Right atrium auricular region (tissue), 2 donors: ENCODE results near the gene UPK2. TPM values are rescaled to one million over a fixed set of nuclear protein-coding genes. Genes with fewer than 3 reads are reported as not detected.
A peak's percentile ranks its signal among the peaks of the same experiment; 100 is the strongest.
"Not testable (repeated sequence)": the region's sequence is repeated elsewhere in the genome, so short reads cannot be mapped to it uniquely, and the experiment has no call there.

Source experiments
- DNase-seq: peaks from one replicate; pipeline ENCODE4 v3.0.0-alpha.2; 2019; ENCODE audit warnings: low spot score
- H3K27ac ChIP-seq, 2 donors: fragments of 200-600 bp; sonication (generic); 1 replicate in 1 of 2; 2 replicates in 1 of 2; pipeline ENCODE4 v1.5.1; 2016 to 2019
- H3K27me3 ChIP-seq, 2 donors: fragments of 200-600 bp; sonication (generic); one replicate each; pipeline versions ENCODE4 v1.5.1 to v1.6.0; 2017 to 2019
- H3K36me3 ChIP-seq: fragments of 200-600 bp; sonication (generic); one replicate; pipeline ENCODE4 v1.5.1; 2016
- H3K4me1 ChIP-seq, 2 donors: fragments of 200-600 bp; sonication (generic); one replicate each; pipeline versions ENCODE4 v1.5.1 to v1.6.0; 2017 to 2019
- H3K4me3 ChIP-seq, 2 donors: fragments of 200-600 bp; sonication (generic); 1 replicate in 1 of 2; 2 replicates in 1 of 2; pipeline ENCODE4 v1.5.1; 2017 to 2019; ENCODE audit warnings: mild to moderate bottlenecking in 1 of 2, moderate library complexity in 1 of 2
- H3K9me3 ChIP-seq, 2 donors: fragments of 200-600 bp; sonication (generic); one replicate each; pipeline ENCODE4 v1.5.1; 2019
- CTCF ChIP-seq, 2 donors: fragments of 200-600 bp; sonication (generic); IDR thresholded peaks; one replicate each; pipeline ENCODE4 v1.5.1; 2019; ENCODE audit warnings: antibody characterized with exemption in 2 of 2
- total RNA-seq, 2 donors: library from RNA; depleted of rRNA; stranded (reverse); fragments of >200 nt; gene quantifications; one replicate each; pipeline ENCODE4 v1.1.0, GENCODE V29; 2016

The UPK2 gene
- total RNA-seq, 2 donors from 2014 or later, result not detected

DNA sequence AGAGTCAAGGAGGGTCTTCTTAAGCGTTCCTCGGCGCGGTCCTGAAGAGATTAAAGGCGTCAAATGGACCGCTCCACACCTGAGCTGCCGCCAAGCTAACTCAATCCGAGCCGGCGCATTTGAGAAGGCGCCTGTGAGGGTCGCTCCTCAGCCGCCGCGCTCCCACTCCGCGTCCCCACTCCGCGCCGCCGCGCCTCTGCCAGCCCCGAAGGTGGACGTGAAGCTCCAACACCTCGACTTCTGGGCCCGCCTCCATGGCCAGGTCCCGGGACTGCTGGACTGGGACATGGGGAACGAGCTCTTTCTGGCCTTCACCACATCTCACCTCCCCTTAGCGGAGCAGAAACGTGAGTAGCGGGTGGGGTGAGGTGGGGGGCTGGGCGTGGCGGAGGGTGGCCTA, 15.5 kb downstream of the UPK2 start, which contains the start of gene FOXR1:
TSS of gene FOXR1 (plus strand) at position 116 of the 400 bp plus-strand sequence. CDS start at position 287, 171 bp downstream.
- no peaks in the 10 kb centered on the region for H3K4me1 ChIP-seq
- no peaks in the 10 kb centered on the region for H3K27me3 ChIP-seq
- H3K9me3 ChIP-seq, result no peaks in the 10 kb centered on the region
- no peak for TF ChIP-seq CTCF (IDR thresholded peaks at IDR 0.05)
- no peak within 1 kb of the TSS for H3K27ac ChIP-seq
- no peak for DNase-seq
- no peak within 1 kb of the TSS for H3K4me3 ChIP-seq
- no peaks in the 10 kb centered on the region for H3K36me3 ChIP-seq

- H3K36me3 ChIP-seq, result no peaks in the 10 kb centered on the region
- no peak overlapping the region for H3K27ac ChIP-seq
- H3K4me3 ChIP-seq, result no peak overlapping the region
- no peaks in the 10 kb centered on the region for H3K27me3 ChIP-seq
- TF ChIP-seq CTCF (IDR thresholded peaks at IDR 0.05), result no peak
- no peaks in the 10 kb centered on the region for H3K4me1 ChIP-seq
- DNase-seq, result no peak
- H3K9me3 ChIP-seq, result no peaks in the 10 kb centered on the region
Observed at GRCh38 chr11:118973985-118974384, 17.9 kb downstream of the UPK2 start.

GRCh38 chr11:118975771-118976709, 19.9 kb downstream of the UPK2 start:
- TF ChIP-seq CTCF (IDR thresholded peaks at IDR 0.05), result no peak
- Histone ChIP-seq H3K4me3 (no peak overlapping the region), H3K36me3 (no peaks in the 10 kb centered on the region), H3K27me3 (no peaks in the 10 kb centered on the region), H3K27ac (no peak overlapping the region), H3K4me1 (peaks cover 0 to 9% of the 10 kb centered on the region in 2 donors), H3K9me3 (no peaks in the 10 kb centered on the region)
- DNase-seq, result no peak

GRCh38 chr11:118979434-118979833, 23.3 kb downstream of the UPK2 start:
- H3K9me3 ChIP-seq, result no peaks in the 10 kb centered on the region
- TF ChIP-seq CTCF (IDR thresholded peaks at IDR 0.05), result no peak
- no peak overlapping the region for H3K4me3 ChIP-seq
- no peak for DNase-seq
- H3K36me3 ChIP-seq, result no peaks in the 10 kb centered on the region
- H3K27me3 ChIP-seq, result no peaks in the 10 kb centered on the region
- peaks cover 0 to 9% of the 10 kb centered on the region in 2 donors for H3K4me1 ChIP-seq
- H3K27ac ChIP-seq, result no peak overlapping the region

- Histone ChIP-seq H3K27ac (no peak overlapping the region), H3K27me3 (no peaks in the 10 kb centered on the region), H3K4me3 (peak overlapping the region in 1 of 2 donors; percentile 18), H3K4me1 (peaks cover 0 to 9% of the 10 kb centered on the region in 2 donors), H3K9me3 (no peaks in the 10 kb centered on the region), H3K36me3 (no peaks in the 10 kb centered on the region)
- DNase-seq, result peak; percentile 67
- no peak for TF ChIP-seq CTCF (IDR thresholded peaks at IDR 0.05)
Observed at GRCh38 chr11:118980191-118980881, 24.2 kb downstream of the UPK2 start.

- H3K4me3 ChIP-seq, H3K4me1 ChIP-seq, H3K27ac ChIP-seq, DNase-seq, H3K9me3 ChIP-seq, H3K36me3 ChIP-seq, H3K27me3 ChIP-seq: not testable (repeated sequence)
Observed at GRCh38 chr11:118984337-118984736, 28.2 kb downstream of the UPK2 start.
